Measurements from ENCODE around the gene SLC38A8.

DNA sequence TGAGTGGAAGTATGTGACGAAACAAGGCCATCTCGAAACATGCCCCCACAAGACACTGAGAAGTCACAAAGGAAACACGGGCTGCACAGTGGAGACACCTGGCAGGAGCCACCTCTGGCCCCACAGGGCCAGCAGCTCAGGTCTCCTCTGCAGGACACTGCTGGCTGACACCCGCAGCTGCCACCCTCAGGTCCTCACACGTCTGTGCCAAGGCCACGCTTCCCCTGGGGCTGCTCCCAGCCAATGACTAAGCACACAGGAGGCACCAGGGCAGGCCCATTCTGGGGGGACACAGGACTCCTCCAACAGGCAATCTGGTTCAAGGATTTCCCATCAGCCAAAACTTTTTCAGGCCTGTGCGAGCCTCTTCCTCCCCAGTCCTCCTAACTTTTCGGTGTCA is 37.8 kb upstream of the SLC38A8 start:
- TF ChIP-seq, protein P1, sequence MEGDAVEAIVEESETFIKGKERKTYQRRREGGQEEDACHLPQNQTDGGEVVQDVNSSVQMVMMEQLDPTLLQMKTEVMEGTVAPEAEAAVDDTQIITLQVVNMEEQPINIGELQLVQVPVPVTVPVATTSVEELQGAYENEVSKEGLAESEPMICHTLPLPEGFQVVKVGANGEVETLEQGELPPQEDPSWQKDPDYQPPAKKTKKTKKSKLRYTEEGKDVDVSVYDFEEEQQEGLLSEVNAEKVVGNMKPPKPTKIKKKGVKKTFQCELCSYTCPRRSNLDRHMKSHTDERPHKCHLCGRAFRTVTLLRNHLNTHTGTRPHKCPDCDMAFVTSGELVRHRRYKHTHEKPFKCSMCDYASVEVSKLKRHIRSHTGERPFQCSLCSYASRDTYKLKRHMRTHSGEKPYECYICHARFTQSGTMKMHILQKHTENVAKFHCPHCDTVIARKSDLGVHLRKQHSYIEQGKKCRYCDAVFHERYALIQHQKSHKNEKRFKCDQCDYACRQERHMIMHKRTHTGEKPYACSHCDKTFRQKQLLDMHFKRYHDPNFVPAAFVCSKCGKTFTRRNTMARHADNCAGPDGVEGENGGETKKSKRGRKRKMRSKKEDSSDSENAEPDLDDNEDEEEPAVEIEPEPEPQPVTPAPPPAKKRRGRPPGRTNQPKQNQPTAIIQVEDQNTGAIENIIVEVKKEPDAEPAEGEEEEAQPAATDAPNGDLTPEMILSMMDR (IDR thresholded peaks at IDR 0.05): no peak
- no peak for TF ChIP-seq ZFX (IDR thresholded peaks at IDR 0.05; ENCODE audit: borderline replicate concordance)
